SK-N-SH treated with all-trans-retinoic acid at 6 μM for 48 hours (cell line): ENCODE results near the gene PAPPA2.

Experiments used
- ARNTL ChIP-seq: fragments of 450-650 bp; formaldehyde crosslinking; IDR thresholded peaks from 2 replicates; pipeline ENCODE4 v1.5.0; 2020; ENCODE audit warnings: low read depth, mild to moderate bottlenecking, moderate library complexity, borderline replicate concordance
- CSDC2 ChIP-seq: fragments of 250-450 bp; sonication (Bioruptor Pico); IDR thresholded peaks from 2 replicates; pipeline ENCODE4 v1.5.0; 2020; ENCODE audit warnings: mild to moderate bottlenecking, moderate library complexity
- GLIS3 ChIP-seq: fragments of 250-450 bp; sonication (Bioruptor Pico); IDR thresholded peaks from 2 replicates; pipeline ENCODE4 v1.5.0; 2020; ENCODE audit warnings: mild to moderate bottlenecking, moderate library complexity
- SNAI2 ChIP-seq: fragments of 250-450 bp; sonication (Bioruptor Pico); IDR thresholded peaks from 2 replicates; pipeline ENCODE4 v1.5.0; 2020; ENCODE audit warnings: mild to moderate bottlenecking, moderate library complexity
- ZFP3 ChIP-seq: fragments of 250-450 bp; sonication (Bioruptor Pico); IDR thresholded peaks from 2 replicates; pipeline ENCODE4 v1.5.0; 2020; ENCODE audit warnings: mild to moderate bottlenecking, moderate library complexity
- ZFP30 ChIP-seq: fragments of 450-650 bp; formaldehyde crosslinking; IDR thresholded peaks from 2 replicates; pipeline ENCODE4 v1.5.0; 2022; ENCODE audit warnings: mild to moderate bottlenecking, moderate library complexity
- ZNF70 ChIP-seq: fragments of 450-650 bp; formaldehyde crosslinking; IDR thresholded peaks from 2 replicates; pipeline ENCODE4 v1.5.0; 2020; ENCODE audit warnings: mild to moderate bottlenecking, moderate library complexity
- TF ChIP-seq, protein P1 (sequence below): fragments of 250-450 bp; sonication (Bioruptor Pico); IDR thresholded peaks from 2 replicates; pipeline ENCODE4 v1.5.1; 2021; ENCODE audit warnings: mild to moderate bottlenecking, moderate library complexity
- TF ChIP-seq, protein P2 (sequence below): fragments of 250-450 bp; sonication (Bioruptor Pico); IDR thresholded peaks from 2 replicates; pipeline ENCODE4 v1.8.0; 2020; ENCODE audit warnings: mild to moderate bottlenecking, moderate library complexity, borderline replicate concordance

DNA sequence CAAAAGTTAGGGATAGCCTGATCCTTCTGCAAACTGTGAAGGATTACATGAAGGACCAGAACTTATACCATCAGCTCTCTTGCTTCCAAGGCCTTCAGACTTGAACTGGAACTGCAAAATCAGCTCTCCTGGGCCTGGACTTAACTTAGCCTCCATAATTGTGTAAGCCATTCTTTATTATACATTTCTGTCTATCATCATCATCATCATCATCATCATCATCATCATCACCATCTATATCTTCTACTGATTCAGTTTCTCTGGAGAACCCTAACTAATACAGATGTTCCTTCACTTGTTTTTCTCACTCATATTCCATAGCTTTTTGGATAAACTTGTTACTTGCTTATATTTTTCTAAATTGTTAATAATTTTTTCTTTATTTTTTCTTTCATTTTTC, 50.0 kb downstream of the PAPPA2 start:
- TF ChIP-seq SNAI2 (no peak), ARNTL (CRISPR knock-in tag) (no peak), ZFP30 (CRISPR knock-in tag) (no peak), GLIS3 (no peak), CSDC2 (CRISPR knock-in tag) (no peak), ZNF70 (no peak), ZFP3 (CRISPR knock-in tag) (no peak)
- TF ChIP-seq, protein P1, sequence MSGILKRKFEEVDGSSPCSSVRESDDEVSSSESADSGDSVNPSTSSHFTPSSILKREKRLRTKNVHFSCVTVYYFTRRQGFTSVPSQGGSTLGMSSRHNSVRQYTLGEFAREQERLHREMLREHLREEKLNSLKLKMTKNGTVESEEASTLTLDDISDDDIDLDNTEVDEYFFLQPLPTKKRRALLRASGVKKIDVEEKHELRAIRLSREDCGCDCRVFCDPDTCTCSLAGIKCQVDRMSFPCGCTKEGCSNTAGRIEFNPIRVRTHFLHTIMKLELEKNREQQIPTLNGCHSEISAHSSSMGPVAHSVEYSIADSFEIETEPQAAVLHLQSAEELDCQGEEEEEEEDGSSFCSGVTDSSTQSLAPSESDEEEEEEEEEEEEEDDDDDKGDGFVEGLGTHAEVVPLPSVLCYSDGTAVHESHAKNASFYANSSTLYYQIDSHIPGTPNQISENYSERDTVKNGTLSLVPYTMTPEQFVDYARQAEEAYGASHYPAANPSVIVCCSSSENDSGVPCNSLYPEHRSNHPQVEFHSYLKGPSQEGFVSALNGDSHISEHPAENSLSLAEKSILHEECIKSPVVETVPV: no peak
- TF ChIP-seq, protein P2, sequence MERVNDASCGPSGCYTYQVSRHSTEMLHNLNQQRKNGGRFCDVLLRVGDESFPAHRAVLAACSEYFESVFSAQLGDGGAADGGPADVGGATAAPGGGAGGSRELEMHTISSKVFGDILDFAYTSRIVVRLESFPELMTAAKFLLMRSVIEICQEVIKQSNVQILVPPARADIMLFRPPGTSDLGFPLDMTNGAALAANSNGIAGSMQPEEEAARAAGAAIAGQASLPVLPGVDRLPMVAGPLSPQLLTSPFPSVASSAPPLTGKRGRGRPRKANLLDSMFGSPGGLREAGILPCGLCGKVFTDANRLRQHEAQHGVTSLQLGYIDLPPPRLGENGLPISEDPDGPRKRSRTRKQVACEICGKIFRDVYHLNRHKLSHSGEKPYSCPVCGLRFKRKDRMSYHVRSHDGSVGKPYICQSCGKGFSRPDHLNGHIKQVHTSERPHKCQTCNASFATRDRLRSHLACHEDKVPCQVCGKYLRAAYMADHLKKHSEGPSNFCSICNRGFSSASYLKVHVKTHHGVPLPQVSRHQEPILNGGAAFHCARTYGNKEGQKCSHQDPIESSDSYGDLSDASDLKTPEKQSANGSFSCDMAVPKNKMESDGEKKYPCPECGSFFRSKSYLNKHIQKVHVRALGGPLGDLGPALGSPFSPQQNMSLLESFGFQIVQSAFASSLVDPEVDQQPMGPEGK: no peak
